HTR-8/SVneo (cell line): ENCODE results near the gene PAK1.

Experiments used
- DNase-seq: peaks from one replicate; pipeline ENCODE4 v3.0.0; 2011; ENCODE audit warnings: low spot score, mixed read lengths; ENCODE audit not compliant: insufficient read length
- FAIRE-seq: peaks from 2 replicates; lab custom pipeline; 2011; peaks lifted over from hg19 to GRCh38; lab: Jason Lieb, UNC

The PAK1 gene

GRCh38 chr11:77284476-77285468 lies 189.1 kb downstream of the PAK1 start:
- DNase-seq (no peak), FAIRE-seq (no peak)

- FAIRE-seq (no peak), DNase-seq (no peak)
Measured at GRCh38 chr11:77283101-77283500, 190.8 kb downstream of the PAK1 start.

DNA sequence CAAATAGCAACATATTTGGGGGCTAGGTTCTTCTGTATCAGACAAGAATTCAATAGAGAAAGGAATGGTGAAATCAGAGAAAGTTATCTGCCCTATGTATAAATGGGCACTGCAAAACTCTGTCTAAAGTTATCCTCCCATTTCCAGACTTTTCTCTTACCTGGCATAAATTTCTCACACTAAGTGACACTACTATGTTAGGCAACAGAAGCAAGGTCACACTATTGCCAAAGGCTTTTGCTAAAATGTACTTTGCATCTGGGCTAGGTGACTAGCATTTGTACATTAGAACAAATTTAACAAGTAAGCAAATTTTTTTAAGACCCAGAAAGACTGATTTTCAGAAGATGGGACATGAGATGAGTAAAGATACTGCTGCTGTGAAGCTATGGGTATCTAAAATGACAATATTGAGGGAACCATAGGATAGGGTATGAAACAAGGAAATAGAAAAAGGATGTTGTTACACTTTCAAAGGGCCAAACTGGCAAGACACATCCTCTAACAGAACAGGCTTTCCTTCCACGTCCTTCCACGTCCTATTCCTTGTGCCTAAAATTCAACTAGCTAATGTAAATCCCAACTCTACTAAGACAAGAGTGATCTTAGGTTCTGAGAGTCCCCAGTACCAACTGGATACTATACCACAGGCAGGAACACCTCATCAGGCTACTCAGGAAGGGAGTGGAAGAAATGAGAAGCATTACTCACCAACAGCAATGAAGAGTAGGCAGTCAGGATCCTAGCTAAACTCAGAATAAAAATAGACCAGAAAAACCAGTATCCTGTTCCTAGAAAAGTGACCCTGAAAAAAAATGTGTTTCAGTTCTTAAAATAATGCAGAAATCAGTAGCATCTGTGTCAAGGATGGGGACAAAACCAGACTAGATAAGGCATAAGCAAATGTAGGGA lies 195.0 kb downstream of the PAK1 start:
- FAIRE-seq: peak; percentile 51
- DNase-seq: no peak

GRCh38 chr11:77276271-77276670 lies 197.6 kb downstream of the PAK1 start:
- FAIRE-seq (no peak), DNase-seq (no peak)
